ENCODE data around the gene HRH1.

The HRH1 gene

DNA sequence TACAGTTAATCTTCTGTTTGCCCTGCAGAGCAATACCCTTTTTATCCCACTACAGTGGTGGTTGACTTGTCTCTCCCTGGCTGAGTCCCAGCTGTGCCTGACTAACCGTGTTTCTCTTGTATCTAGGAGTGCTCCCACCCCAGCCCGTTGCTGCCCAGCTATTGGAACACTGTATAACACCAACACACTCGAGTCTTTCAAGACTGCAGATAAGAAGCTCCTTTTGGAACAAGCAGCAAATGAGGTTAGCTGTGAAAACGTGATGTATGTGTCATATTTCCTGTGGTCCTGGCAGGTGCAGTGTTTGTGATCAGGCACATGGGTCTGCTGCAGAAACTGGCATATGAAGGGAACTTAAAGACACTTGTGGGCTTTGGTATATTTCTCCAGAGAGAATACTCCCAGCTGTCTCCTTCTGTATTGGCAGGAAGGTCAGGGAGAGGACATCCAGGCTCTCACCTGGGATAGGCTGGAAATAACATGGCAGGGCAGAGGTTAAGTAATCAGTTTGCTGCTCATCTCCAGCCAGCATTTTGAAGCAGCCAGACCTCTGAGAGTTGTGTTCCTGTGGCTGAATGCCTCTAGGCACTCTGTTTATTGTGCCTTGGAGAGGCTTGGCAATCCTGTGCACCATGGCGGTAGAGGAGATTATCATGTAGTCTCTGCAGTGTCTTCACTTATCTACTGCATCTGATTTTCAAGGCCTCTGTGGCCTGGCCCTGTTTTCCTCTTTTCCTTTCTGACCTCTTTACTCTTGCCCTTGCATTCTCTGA is 152.7 kb downstream of the HRH1 start:
- in situ Hi-C loops (cut with MboI; ENCODE audit: low sequenced_read_pairs) = loop anchor here (25.0 kb wide), 1 partner anchor 545 kb away; no protein-coding TSS in a partner anchor

GRCh38 chr3:11307830-11308432 is 153.6 kb downstream of the HRH1 start:
- in situ Hi-C loops (cut with MboI; ENCODE audit: low sequenced_read_pairs) = loop anchor here (25.0 kb wide), 1 partner anchor 546 kb away; no protein-coding TSS in a partner anchor

- in situ Hi-C loops (cut with MboI; ENCODE audit: low sequenced_read_pairs) = loop anchor here (25.0 kb wide), 1 partner anchor 548 kb away; no protein-coding TSS in a partner anchor
These were observed 156.0 kb downstream of the HRH1 start for GRCh38 chr3:11310258-11310657.

DNA sequence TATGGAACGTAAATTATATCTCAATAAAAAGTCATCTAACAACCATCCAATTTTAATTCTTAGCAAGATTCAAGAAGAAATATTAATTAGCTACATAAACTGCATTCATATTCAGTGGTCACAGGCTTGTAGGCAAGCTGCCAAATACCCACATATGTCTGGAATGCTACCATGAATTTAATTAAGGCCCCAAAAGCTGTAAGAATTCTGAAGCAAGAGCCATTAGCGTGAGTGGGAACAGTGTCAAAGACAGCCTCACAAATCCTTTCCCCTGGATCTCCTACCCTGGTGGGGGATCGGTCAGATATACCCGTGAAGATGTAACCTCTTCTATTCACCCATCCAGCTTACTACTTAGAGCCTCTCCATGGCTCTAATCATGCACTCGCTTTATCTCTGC is 157.9 kb downstream of the HRH1 start:
- in situ Hi-C loops (cut with MboI; ENCODE audit: low sequenced_read_pairs) = loop anchor here (25.0 kb wide), 1 partner anchor 550 kb away; no protein-coding TSS in a partner anchor
